GM23338 (cell line): ENCODE measurements around the gene HBA1.

Experiments used
- CREB1 ChIP-seq: fragments of 250-450 bp; sonication (Bioruptor Pico); IDR thresholded peaks from 2 replicates; pipeline ENCODE4 v1.5.0; 2020; ENCODE audit warnings: low read depth, mild to moderate bottlenecking, moderate library complexity
- EZH2 ChIP-seq: fragments of 200-600 bp; sonication (generic); IDR thresholded peaks from one replicate; pipeline ENCODE4 v1.8.0; 2017; ENCODE audit warnings: antibody characterized with exemption, mild to moderate bottlenecking, low read depth; ENCODE audit not compliant: unreplicated experiment
- EZH2phosphoT487 ChIP-seq: fragments of 200-600 bp; sonication (generic); IDR thresholded peaks from one replicate; pipeline ENCODE4 v1.8.1; 2018; ENCODE audit warnings: antibody characterized with exemption; ENCODE audit not compliant: unreplicated experiment
- JUNB ChIP-seq: IDR thresholded peaks from one replicate; pipeline ENCODE4 v1.6.1; 2016; ENCODE audit warnings: antibody characterized with exemption; ENCODE audit not compliant: unreplicated experiment
- POLR2AphosphoS5 ChIP-seq: IDR thresholded peaks from 2 replicates; pipeline ENCODE4 v1.6.1; 2016; ENCODE audit warnings: antibody characterized with exemption, low read depth
- STAT1 ChIP-seq: IDR thresholded peaks from one replicate; pipeline ENCODE4 v1.6.1; 2016; ENCODE audit warnings: antibody characterized with exemption; ENCODE audit not compliant: unreplicated experiment
- ZNF114 ChIP-seq: fragments of 250-450 bp; sonication (Bioruptor Pico); IDR thresholded peaks from 2 replicates; pipeline ENCODE4 v1.5.0; 2020; ENCODE audit warnings: mild to moderate bottlenecking, moderate library complexity
- ZNF331 ChIP-seq: fragments of 250-450 bp; sonication (Bioruptor Pico); IDR thresholded peaks from 2 replicates; pipeline ENCODE4 v1.5.0; 2020; ENCODE audit warnings: low read depth, mild to moderate bottlenecking, moderate library complexity
- TF ChIP-seq, protein P1 (sequence below), 2 experiments: fragments of 200-600 bp in 1 of 2; sonication (generic) in 1 of 2; conservative IDR thresholded peaks; 2 replicates each; pipeline versions ENCODE4 v1.5.1 to v1.6.1; 2016 to 2017; ENCODE audit warnings: antibody characterized with exemption in 2 of 2, low read depth in 2 of 2, mild to moderate bottlenecking in 2 of 2, moderate library complexity in 1 of 2
- TF ChIP-seq, protein P2 (sequence below): IDR thresholded peaks from 2 replicates; pipeline ENCODE4 v1.6.1; 2016; ENCODE audit warnings: antibody characterized with exemption
- TF ChIP-seq, protein P3 (sequence below): IDR thresholded peaks from one replicate; pipeline ENCODE4 v1.6.1; 2018; ENCODE audit warnings: antibody characterized with exemption; ENCODE audit not compliant: unreplicated experiment

DNA sequence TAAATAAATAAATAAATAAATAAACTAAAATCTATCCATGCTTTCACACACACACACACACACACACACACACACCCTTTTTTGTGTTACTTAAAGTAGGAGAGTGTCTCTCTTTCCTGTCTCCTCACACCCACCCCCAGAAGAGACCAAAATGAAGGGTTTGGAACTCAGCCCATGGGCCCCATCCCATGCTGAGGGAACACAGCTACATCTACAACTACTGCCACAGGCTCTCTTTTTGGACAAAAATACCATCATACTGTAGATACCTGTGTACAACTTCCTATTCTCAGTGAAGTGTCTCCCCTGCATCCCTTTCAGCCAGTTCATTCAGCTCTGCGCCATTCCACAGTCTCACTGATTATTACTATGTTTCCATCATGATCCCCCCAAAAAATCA, 5.7 kb upstream of the HBA1 start:
- TF ChIP-seq, protein P1, sequence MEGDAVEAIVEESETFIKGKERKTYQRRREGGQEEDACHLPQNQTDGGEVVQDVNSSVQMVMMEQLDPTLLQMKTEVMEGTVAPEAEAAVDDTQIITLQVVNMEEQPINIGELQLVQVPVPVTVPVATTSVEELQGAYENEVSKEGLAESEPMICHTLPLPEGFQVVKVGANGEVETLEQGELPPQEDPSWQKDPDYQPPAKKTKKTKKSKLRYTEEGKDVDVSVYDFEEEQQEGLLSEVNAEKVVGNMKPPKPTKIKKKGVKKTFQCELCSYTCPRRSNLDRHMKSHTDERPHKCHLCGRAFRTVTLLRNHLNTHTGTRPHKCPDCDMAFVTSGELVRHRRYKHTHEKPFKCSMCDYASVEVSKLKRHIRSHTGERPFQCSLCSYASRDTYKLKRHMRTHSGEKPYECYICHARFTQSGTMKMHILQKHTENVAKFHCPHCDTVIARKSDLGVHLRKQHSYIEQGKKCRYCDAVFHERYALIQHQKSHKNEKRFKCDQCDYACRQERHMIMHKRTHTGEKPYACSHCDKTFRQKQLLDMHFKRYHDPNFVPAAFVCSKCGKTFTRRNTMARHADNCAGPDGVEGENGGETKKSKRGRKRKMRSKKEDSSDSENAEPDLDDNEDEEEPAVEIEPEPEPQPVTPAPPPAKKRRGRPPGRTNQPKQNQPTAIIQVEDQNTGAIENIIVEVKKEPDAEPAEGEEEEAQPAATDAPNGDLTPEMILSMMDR (conservative IDR thresholded peaks at IDR 0.05; ENCODE audit: low read depth in 2 of 2) = no peak
- TF ChIP-seq POLR2AphosphoS5 (no peak), ZNF114 (CRISPR knock-in tag) (no peak), STAT1 (no peak), CREB1 (CRISPR knock-in tag) (no peak), EZH2phosphoT487 (no peak), EZH2 (no peak), ZNF331 (CRISPR knock-in tag) (no peak), JUNB (no peak)
- TF ChIP-seq, protein P2, sequence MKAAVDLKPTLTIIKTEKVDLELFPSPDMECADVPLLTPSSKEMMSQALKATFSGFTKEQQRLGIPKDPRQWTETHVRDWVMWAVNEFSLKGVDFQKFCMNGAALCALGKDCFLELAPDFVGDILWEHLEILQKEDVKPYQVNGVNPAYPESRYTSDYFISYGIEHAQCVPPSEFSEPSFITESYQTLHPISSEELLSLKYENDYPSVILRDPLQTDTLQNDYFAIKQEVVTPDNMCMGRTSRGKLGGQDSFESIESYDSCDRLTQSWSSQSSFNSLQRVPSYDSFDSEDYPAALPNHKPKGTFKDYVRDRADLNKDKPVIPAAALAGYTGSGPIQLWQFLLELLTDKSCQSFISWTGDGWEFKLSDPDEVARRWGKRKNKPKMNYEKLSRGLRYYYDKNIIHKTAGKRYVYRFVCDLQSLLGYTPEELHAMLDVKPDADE = no peak
- TF ChIP-seq, protein P3, sequence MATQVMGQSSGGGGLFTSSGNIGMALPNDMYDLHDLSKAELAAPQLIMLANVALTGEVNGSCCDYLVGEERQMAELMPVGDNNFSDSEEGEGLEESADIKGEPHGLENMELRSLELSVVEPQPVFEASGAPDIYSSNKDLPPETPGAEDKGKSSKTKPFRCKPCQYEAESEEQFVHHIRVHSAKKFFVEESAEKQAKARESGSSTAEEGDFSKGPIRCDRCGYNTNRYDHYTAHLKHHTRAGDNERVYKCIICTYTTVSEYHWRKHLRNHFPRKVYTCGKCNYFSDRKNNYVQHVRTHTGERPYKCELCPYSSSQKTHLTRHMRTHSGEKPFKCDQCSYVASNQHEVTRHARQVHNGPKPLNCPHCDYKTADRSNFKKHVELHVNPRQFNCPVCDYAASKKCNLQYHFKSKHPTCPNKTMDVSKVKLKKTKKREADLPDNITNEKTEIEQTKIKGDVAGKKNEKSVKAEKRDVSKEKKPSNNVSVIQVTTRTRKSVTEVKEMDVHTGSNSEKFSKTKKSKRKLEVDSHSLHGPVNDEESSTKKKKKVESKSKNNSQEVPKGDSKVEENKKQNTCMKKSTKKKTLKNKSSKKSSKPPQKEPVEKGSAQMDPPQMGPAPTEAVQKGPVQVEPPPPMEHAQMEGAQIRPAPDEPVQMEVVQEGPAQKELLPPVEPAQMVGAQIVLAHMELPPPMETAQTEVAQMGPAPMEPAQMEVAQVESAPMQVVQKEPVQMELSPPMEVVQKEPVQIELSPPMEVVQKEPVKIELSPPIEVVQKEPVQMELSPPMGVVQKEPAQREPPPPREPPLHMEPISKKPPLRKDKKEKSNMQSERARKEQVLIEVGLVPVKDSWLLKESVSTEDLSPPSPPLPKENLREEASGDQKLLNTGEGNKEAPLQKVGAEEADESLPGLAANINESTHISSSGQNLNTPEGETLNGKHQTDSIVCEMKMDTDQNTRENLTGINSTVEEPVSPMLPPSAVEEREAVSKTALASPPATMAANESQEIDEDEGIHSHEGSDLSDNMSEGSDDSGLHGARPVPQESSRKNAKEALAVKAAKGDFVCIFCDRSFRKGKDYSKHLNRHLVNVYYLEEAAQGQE = no peak
